Vagina (tissue), 2 donors: ENCODE data around the gene SLC25A17.

ENCODE experiments used
- CTCF ChIP-seq, 3 experiments: fragments of 450-650 bp in 2 of 3; fragments of 200-600 bp in 1 of 3; sonication (generic) in 1 of 3; IDR thresholded peaks; one replicate each; pipeline ENCODE4 v1.5.1; 2017 to 2019; ENCODE audit warnings: antibody characterized with exemption in 3 of 3, mild to moderate bottlenecking in 2 of 3, moderate library complexity in 2 of 3
- POLR2A ChIP-seq, 2 donors: fragments of 450-650 bp; IDR thresholded peaks; one replicate each; pipeline ENCODE4 v1.6.1; 2017; ENCODE audit warnings: antibody characterized with exemption in 2 of 2, mild to moderate bottlenecking in 2 of 2, moderate library complexity in 2 of 2
- POLR2AphosphoS5 ChIP-seq, 2 donors: sonication (generic); formaldehyde crosslinking; IDR thresholded peaks; one replicate each; pipeline ENCODE4 v1.9.0; 2017; ENCODE audit warnings: antibody characterized with exemption in 2 of 2, mild to moderate bottlenecking in 2 of 2, low read depth in 1 of 2; ENCODE audit not compliant: insufficient read depth in 1 of 2

DNA sequence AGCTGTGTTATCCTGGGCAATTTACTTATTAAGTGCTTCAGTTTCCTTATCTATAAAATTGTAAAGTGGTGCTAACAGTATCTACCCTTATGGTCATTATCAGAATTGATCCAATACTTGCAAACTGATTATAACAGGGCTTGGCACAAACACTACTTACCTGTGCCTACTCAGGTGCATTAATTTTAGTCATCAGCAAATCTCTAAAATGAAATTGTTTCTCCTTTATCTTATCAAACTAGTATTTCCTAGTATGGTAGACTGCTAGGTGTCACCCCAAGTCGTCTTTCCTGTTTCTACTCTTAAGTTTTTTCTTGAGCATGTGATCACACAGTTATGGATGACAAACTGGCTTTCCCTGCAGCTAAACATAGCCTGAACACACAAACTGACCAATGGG is 4.3 kb upstream of the SLC25A17 start:
- TF ChIP-seq CTCF (IDR thresholded peaks at IDR 0.05), result no peak
- TF ChIP-seq POLR2A (IDR thresholded peaks at IDR 0.05), result no peak
- TF ChIP-seq POLR2AphosphoS5 (IDR thresholded peaks at IDR 0.05; ENCODE audit: insufficient read depth in 1 of 2, low read depth in 1 of 2), result no peak
